ENCODE measurements around the gene PIK3R2.

GRCh38 chr19:18196511-18196845 lies 43.5 kb downstream of the PIK3R2 start:
- TF ChIP-seq CTCF (IDR thresholded peaks at IDR 0.05; ENCODE audit: poor library complexity, severe bottlenecking), result no peak
- TF ChIP-seq SMC3 (conservative IDR thresholded peaks at IDR 0.05; ENCODE audit: poor library complexity), result no peak
- TF ChIP-seq RAD21 (conservative IDR thresholded peaks at IDR 0.05), result no peak
- no peak for TF ChIP-seq POLR2AphosphoS5 (IDR thresholded peaks at IDR 0.05)
- TF ChIP-seq EP300 (conservative IDR thresholded peaks at IDR 0.05; ENCODE audit: poor library complexity, severe bottlenecking), result no peak
- TF ChIP-seq TAF1 (IDR thresholded peaks at IDR 0.05; ENCODE audit: low read depth), result no peak
- TF ChIP-seq EZH2 (IDR thresholded peaks at IDR 0.05; ENCODE audit: borderline replicate concordance, insufficient read depth, low read length, poor library complexity, severe bottlenecking), result no peak

Measured in neural cell (in vitro differentiated cells).